GM19043 (cell line): ENCODE measurements around the gene PPP6R2.

Experiments used
- ATAC-seq: cut with Tn5 transposase; IDR thresholded peaks from one replicate; pipeline ENCODE4 v1.9.1; 2021; ENCODE audit warnings: low read depth; ENCODE audit not compliant: unreplicated experiment

The PPP6R2 gene

GRCh38 chr22:50443801-50444625 is 100.9 kb downstream of the PPP6R2 start:
- no peak for ATAC-seq

DNA sequence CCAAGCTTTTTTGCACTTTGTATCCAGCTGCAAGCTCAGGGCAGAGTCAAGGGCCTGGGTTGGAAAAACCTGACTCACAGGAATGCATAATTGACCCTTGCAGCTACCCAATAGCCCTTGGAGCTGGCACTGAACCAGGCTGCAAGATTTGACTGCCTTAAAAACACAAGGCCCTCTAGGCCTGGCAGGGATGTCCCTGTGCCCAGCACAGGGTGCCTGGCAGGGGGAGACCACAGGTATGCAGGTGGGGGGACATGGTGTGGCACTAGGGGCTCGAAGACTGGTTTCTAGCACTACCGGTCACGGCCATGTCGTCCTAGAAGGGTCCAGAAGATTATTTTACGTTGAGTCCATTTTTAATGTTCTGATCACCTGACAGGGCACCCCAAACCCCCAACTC is 101.5 kb downstream of the PPP6R2 start:
- no peak for ATAC-seq

- ATAC-seq, result no peak
These were observed 102.1 kb downstream of the PPP6R2 start for GRCh38 chr22:50445071-50445879.

DNA sequence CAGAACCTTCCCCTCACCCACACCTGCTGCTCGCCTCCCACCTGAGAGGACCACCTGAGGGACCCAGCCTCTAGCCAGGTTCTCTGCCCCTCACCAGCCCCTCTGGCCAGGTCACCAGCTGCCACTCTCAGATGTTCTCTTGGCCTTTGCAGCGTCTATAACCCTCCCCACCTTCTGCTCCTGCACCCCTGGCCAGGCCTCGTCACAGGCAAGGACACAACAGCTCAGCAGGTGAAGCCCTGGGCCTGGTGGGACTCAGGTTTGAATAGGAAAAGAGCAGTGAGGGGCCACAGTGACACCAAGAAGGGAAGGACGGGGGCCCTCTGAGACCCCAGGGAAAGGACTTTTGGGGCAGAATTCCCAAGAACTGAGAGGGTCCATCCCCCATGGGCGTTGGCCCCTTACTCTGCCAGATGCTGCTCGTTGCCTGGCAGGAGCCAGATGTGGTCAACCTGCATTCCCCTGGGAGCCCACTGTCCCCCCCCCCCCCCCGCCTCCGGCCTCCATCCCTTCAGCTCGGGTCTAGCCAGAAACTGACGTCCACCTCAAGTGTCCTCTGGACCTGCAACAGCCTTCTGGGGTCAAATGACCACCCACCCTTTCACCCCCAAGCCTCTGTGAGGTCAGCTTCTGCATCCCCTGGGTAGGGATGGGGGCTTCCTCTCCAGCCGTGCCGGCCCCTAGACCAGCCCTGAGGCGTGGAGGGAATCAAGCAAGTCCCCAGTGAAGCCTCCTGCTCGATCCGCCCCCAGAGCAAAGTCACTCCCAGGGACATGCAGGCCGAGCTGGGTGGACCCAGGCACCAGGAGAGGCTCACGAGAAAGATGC is 103.0 kb downstream of the PPP6R2 start:
- no peak for ATAC-seq

- ATAC-seq, result no peak
These were observed 103.8 kb downstream of the PPP6R2 start for GRCh38 chr22:50446708-50447575.

DNA sequence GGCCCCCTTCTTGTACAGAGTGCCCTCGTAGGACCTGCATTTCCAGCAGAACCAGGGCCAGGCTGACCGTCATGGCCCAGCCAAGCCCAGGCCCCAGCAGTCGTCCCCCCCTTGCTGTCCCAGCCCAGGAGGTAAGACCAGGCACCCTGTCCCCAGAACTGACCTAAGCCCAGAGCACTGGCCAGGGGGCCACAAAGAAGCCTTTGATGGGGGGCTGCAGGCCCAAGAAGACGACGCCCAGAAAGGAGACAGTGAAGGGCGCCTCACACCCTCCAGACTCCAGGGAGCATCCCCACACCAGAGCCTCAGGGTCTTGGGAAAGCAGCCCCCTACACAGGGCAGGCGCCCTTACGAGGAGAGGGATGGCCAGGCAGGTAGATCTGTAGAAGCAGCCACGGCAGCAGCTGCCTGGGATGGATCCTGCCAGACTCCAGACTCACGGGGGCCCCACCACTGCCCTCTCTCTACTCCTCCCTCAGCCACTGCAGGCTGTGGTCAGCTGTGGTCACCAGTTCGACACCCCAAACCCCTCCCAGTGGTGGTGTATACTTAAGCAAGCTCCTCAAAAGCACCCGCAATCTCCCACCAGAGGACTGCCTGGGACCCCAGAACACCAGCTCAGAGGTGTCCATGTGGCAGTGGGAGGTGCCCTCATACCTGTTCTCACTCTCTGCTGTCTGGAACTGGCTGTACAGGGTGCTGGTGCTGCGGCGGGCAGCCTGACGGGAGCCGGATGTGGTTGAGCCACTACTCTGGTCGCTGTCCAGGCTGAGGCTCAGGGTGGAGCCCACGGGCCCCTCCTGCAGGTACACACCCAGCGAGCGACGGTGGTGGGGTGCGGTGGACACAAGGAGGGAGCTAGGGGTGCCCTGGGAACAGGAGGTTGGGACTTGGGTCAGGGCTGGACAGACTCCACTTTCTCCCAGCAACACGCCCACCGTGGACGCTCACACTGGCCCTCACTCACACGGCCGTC is 104.7 kb downstream of the PPP6R2 start:
- ATAC-seq, result no peak

- no peak for ATAC-seq
These were observed 109.5 kb downstream of the PPP6R2 start for GRCh38 chr22:50452649-50453048.

DNA sequence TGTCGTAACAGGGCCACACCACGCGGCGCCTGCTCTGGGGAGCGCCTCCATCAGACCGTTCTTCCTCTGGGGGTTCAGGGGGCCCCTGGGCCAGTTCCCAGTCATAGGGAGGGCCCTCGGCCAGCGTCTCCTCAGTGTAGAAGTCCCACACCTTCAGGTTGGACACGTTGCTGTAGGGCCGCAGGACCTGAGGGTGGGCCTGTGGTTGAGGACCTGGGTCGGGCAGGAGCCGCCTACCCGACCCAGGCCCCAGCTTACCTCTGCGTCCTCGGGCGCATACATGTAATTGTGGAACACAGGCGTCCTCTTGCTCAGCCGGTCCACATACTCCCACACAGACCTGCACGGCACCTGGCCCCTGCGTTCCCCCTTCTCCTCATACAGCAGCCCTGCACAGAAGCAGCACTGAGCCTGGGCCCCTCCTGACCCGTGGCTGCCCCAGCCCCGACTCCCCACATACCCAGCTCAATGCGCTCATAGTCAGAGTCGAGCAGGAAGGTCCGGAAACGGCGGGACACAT is 111.5 kb downstream of the PPP6R2 start:
- no peak for ATAC-seq

- ATAC-seq, result no peak
These were observed 112.1 kb downstream of the PPP6R2 start for GRCh38 chr22:50455201-50455600.

DNA sequence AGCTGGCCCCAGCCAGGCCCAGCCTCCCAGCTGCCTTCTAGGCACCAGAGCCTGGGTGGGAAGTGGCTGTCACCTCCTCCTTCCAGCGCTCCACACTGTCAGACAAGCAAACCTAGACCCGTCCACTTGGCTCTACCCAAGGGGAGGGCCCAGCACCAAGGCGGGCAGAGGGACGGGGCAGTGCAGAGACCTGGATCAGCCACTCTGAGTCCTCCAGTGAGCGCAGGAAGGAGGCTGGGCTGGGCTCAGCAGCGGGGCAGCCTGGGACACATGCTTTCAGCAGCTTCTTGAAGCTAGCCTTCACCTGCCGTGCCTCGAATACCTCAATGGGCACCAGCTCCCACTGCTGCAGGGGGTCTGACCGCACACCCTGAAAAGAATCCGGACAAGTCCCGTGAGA is 112.9 kb downstream of the PPP6R2 start:
- no peak for ATAC-seq

DNA sequence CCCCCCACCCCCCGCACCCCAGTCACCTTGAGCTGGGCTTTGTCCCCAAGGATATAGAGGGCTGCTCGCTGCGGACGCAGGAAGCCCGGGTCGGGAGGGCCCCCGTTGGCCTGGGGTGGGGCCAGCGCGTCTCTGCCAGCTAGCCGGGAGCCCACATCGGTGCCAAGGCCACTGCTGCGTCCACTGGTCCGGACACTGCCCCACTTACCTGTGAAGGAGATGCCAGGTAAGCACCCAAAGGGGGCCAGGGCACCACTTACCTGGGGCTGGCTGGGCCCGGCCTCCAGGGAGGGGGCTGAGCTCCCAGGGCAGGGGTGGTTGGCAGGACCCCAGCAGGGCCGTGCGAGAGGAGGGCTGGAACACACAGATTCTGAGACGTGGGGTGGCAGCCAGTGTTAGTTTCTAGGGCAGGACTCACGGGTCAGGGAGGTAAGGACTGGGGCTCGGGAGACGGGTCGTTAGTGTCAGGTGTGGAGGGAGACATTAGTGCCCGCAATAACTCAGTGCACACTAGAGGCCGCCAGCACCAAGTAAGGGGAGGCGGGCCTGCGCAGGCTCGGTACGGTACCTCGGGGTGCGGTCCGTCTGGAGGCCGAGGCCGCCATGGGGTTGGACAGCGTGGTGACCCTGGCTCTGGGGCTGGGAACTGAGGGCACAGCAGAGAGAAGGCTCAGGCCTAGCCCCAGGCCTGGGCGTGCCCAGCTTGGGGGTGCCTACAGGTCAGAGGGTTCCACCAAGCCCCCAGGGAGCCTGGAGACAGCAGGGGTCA is 113.5 kb downstream of the PPP6R2 start:
- no peak for ATAC-seq

GRCh38 chr22:50459016-50459415 is 115.9 kb downstream of the PPP6R2 start:
- ATAC-seq, result no peak

GRCh38 chr22:50459496-50460140 is 116.5 kb downstream of the PPP6R2 start:
- no peak for ATAC-seq

DNA sequence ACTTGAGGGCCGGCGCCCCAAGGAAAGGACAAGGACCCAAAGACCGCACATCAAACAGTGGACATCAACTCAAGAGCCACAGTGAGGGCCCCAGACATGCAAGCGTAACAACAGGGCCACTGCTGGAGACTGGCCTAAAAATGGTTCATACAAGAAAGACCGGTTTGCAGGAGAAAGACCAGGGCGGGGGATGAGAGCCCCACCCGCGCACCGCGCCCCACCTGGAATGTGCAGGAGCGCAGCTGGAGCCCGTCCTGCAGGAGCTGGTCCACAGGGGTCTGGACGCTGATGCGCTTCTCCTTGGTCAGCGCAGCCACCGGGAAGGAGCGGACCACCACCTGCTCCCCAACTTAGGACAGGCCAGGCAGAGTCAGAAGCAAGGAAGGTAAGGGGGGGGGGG is 117.8 kb downstream of the PPP6R2 start:
- no peak for ATAC-seq

DNA sequence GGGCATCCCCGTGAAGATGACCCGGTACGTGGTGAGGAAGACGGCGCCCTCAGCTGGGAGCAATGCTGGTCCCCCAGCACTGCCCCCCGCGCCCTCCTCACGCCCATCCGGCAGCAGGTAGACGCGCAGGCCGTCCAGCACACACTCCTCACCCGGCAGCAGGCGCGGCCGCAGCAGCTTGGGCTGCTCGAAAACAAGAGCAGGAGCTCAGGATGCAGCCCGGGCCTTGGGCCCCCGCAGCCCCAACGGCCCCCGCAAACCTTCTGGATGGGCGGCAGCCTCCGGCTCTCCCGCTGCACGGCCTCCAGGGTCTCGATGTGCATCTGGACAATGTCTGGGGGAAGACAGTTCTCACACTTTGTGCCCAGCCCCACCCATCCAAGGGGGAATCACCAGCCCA is 118.4 kb downstream of the PPP6R2 start:
- ATAC-seq, result no peak

- ATAC-seq, result no peak
These were observed 118.9 kb downstream of the PPP6R2 start for GRCh38 chr22:50461979-50462540.
